Fibroblast of lung (primary cell): ENCODE results near the gene YAF2. TPM values are rescaled to one million over a fixed set of nuclear protein-coding genes. Genes with fewer than 3 reads are reported as not detected.
A peak's percentile ranks its signal among the peaks of the same experiment; 100 is the strongest.

Source experiments
- DNase-seq, 2 donors: peaks; one replicate each; pipeline versions ENCODE4 v3.0.0 to v3.0.0-alpha.2; 2010; ENCODE audit warnings: low read depth in 2 of 2
- H2AFZ ChIP-seq: 2 replicates; pipeline ENCODE4 v1.5.1; 2012; ENCODE audit warnings: low read length, control low read depth, inconsistent platforms
- H3K27ac ChIP-seq: 2 replicates; pipeline ENCODE4 v1.5.1; 2011; ENCODE audit warnings: low read length, control low read depth; ENCODE audit not compliant: insufficient read depth
- H3K27me3 ChIP-seq: 2 replicates; pipeline ENCODE4 v1.5.1; 2011; ENCODE audit warnings: mild to moderate bottlenecking, low read length; ENCODE audit not compliant: control insufficient read depth, insufficient read depth
- H3K36me3 ChIP-seq: 2 replicates; pipeline ENCODE4 v1.5.1; 2011; ENCODE audit warnings: low read length; ENCODE audit not compliant: control insufficient read depth, insufficient read depth
- H3K4me1 ChIP-seq: 2 replicates; pipeline ENCODE4 v1.5.1; 2011; ENCODE audit warnings: low read length; ENCODE audit not compliant: control insufficient read depth, insufficient read depth; ENCODE audit errors: extremely low read depth
- H3K4me2 ChIP-seq: 2 replicates; pipeline ENCODE4 v1.5.1; 2011; ENCODE audit warnings: low read length, control low read depth; ENCODE audit not compliant: insufficient read depth; ENCODE audit errors: extremely low read depth
- H3K4me3 ChIP-seq, 4 experiments: fragments of 200-600 bp in 1 of 4; sonication (generic) in 1 of 4; replicated peaks in 1 of 4; 2 replicates each; pipeline ENCODE4 v1.5.1; 2011 to 2016; ENCODE audit warnings: low read length in 4 of 4, low read depth in 3 of 4, mild to moderate bottlenecking in 3 of 4, control low read depth in 2 of 4, inconsistent platforms in 1 of 4, mixed read lengths in 1 of 4; ENCODE audit not compliant: insufficient read depth in 1 of 4; ENCODE audit errors: control extremely low read depth in 1 of 4
- H3K79me2 ChIP-seq: 2 replicates; pipeline ENCODE4 v1.5.1; 2012; ENCODE audit warnings: mild to moderate bottlenecking, low read length, inconsistent platforms; ENCODE audit not compliant: control insufficient read depth, insufficient read depth
- H3K9ac ChIP-seq: 2 replicates; pipeline ENCODE4 v1.5.1; 2011; ENCODE audit warnings: mild to moderate bottlenecking, low read length, control low read depth; ENCODE audit not compliant: insufficient read depth
- H3K9me3 ChIP-seq: 2 replicates; pipeline ENCODE4 v1.5.1; 2012; ENCODE audit warnings: low read depth, low read length; ENCODE audit not compliant: control insufficient read depth, insufficient read depth
- H4K20me1 ChIP-seq: 2 replicates; pipeline ENCODE4 v1.5.1; 2011; ENCODE audit warnings: low read length; ENCODE audit not compliant: control insufficient read depth, insufficient read depth; ENCODE audit errors: extremely low read depth
- CTCF ChIP-seq, 2 donors: IDR thresholded peaks in 1 of 2; conservative IDR thresholded peaks in 1 of 2; 1 replicate in 1 of 2; 2 replicates in 1 of 2; pipeline ENCODE4 v1.5.1; 2011 to 2012; ENCODE audit warnings: low read length in 2 of 2, control low read depth in 1 of 2, inconsistent platforms in 1 of 2, low read depth in 1 of 2, mild to moderate bottlenecking in 1 of 2
- EZH2 ChIP-seq: IDR thresholded peaks from 2 replicates; pipeline ENCODE4 v1.5.1; 2012; ENCODE audit warnings: low read length, control low read depth, mild to moderate bottlenecking; ENCODE audit errors: missing control alignments
- polyA minus RNA-seq: library from RNA; depleted of rRNA, polyadenylated mRNA; stranded (reverse); fragments of >200 nt; gene quantifications from 2 replicates; pipeline ENCODE4 v1.2.3, GENCODE V29; 2011; ENCODE audit warnings: low replicate concordance
- polyA plus RNA-seq, 2 donors: library from polyadenylated mRNA; depleted of rRNA in 1 of 2; stranded (reverse) in 1 of 2; unstranded in 1 of 2; fragments of >200 nt; gene quantifications; 2 replicates each; pipeline ENCODE4 v1.2.1, GENCODE V29; 2011 to 2012; ENCODE audit warnings: missing spikeins in 1 of 2
- total RNA-seq: library from RNA; depleted of rRNA; stranded (reverse); fragments of >200 nt; gene quantifications from 2 replicates; pipeline ENCODE4 v1.2.1, GENCODE V29; 2014

YAF2 gene
- total RNA-seq (9.0 and 18.0 TPM in 2 replicates), polyA plus RNA-seq (12.2 and 25.2 TPM in 2 replicates), polyA minus RNA-seq (0.67 and 0.70 TPM in 2 replicates)
- 11.4 and 14.4 TPM in 2 replicates for polyA plus RNA-seq (2012)

GRCh38 chr12:42238240-42239140 is at the start of gene YAF2:
Gene YAF2, minus strand, starts transcription at chr12:42238248. Its CDS starts 68 bp downstream, at chr12:42238180.
- peak within 1 kb of the TSS; percentile 92 for H3K4me2 ChIP-seq
- peaks cover 11% of the 10 kb centered on the region for H3K4me1 ChIP-seq
- peak within 1 kb of the TSS; percentile 92 for H3K9ac ChIP-seq
- H3K9me3 ChIP-seq: no peaks in the 10 kb centered on the region
- peak; percentile 85 to 89 for DNase-seq
- H3K36me3 ChIP-seq: no peaks in the 10 kb centered on the region
- no peaks in the 10 kb centered on the region for H4K20me1 ChIP-seq
- peak within 1 kb of the TSS; percentile 76 to 85 (median 84) for H3K4me3 ChIP-seq
- no peaks in the 10 kb centered on the region for H3K27me3 ChIP-seq
- H2AFZ ChIP-seq: peak within 1 kb of the TSS; percentile 93
- peak within 1 kb of the TSS; percentile 84 for H3K27ac ChIP-seq
- peaks cover 29% of the 10 kb centered on the region for H3K79me2 ChIP-seq
- TF ChIP-seq EZH2 (no peak), CTCF (conservative IDR thresholded peaks at IDR 0.05 in 1 of 2, IDR thresholded peaks at IDR 0.05 in 1 of 2; ENCODE audit: low read depth in 1 of 2, low read length in 2 of 2) (no peak)

- Histone ChIP-seq H3K79me2 (no peaks in the 10 kb centered on the region), H3K4me3 (no peak overlapping the region), H3K27me3 (no peaks in the 10 kb centered on the region), H3K9me3 (no peaks in the 10 kb centered on the region), H2AFZ (no peak overlapping the region), H3K9ac (no peak overlapping the region), H3K4me2 (no peak overlapping the region), H3K36me3 (no peaks in the 10 kb centered on the region), H3K4me1 (no peaks in the 10 kb centered on the region), H3K27ac (no peak overlapping the region), H4K20me1 (no peaks in the 10 kb centered on the region)
- TF ChIP-seq CTCF (conservative IDR thresholded peaks at IDR 0.05 in 1 of 2, IDR thresholded peaks at IDR 0.05 in 1 of 2; ENCODE audit: low read depth in 1 of 2, low read length in 2 of 2) (no peak), EZH2 (no peak)
- DNase-seq: no peak
Observed at GRCh38 chr12:42286741-42287140, 48.7 kb upstream of the YAF2 start.

- Histone ChIP-seq H3K9me3 (no peaks in the 10 kb centered on the region), H3K4me2 (no peak overlapping the region), H2AFZ (no peak overlapping the region), H3K4me3 (no peak overlapping the region), H3K27me3 (no peaks in the 10 kb centered on the region), H4K20me1 (no peaks in the 10 kb centered on the region), H3K79me2 (no peaks in the 10 kb centered on the region), H3K4me1 (no peaks in the 10 kb centered on the region), H3K36me3 (no peaks in the 10 kb centered on the region), H3K9ac (no peak overlapping the region), H3K27ac (no peak overlapping the region)
- TF ChIP-seq CTCF (conservative IDR thresholded peaks at IDR 0.05 in 1 of 2, IDR thresholded peaks at IDR 0.05 in 1 of 2; ENCODE audit: low read depth in 1 of 2, low read length in 2 of 2) (no peak), EZH2 (no peak)
- no peak for DNase-seq
Observed at GRCh38 chr12:42285431-42285830, 47.4 kb upstream of the YAF2 start.
